RKO (cell line): ENCODE data around the gene LRRC57.
"Not testable (repeated sequence)": the region's sequence is repeated elsewhere in the genome, so short reads cannot be mapped to it uniquely, and the experiment has no call there.

Experiments used
- DNase-seq: peaks from one replicate; pipeline ENCODE4 v3.0.0-alpha.2; 2016; ENCODE audit warnings: low spot score

LRRC57 gene

DNA sequence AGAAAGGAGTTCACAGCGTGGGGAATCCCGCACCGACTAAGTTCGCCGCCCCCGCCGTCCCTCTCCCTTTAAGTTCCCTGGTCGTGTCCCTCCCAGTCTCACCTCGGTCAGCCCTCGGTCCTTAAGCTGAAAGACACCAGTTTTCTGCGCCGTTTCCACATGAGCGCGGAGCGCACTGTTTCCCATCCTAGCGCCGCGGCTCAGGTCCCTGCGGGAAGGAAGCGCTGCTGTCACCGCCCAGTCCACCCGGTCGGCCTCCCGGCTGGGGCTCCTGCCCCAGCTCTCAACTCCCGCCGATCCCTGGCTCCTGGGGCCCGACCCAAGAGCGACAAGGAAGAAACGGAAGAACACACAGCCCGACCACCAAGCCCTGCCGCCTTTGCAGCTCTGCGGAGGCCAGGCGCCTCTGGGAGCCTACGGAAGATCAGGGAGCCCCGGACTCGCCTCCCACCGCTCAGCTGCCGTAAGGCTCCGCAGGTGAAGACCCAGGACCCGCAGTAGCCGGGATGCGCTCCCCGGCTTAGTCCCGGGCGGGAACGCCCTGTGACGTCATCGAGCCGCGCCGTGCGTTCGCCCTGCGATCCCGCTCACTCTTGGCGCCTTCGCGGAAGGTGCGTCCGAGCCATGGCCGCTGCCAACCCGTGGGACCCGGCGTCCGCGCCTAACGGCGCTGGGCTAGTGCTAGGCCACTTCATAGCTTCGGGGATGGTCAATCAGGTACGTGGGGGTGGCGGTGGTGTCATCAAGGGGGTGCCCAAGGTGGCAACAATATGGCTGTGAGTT is at the start of gene LRRC57, which contains the start of gene HAUS2:
Gene LRRC57, minus strand, starts transcription at position 545 of the 783 bp plus-strand sequence. Its CDS starts 359 bp downstream, at position 186.
Gene HAUS2, plus strand, starts transcription at position 590 of the 783 bp plus-strand sequence. Its CDS starts 35 bp downstream, at position 625.
- DNase-seq = peak; percentile 85

DNA sequence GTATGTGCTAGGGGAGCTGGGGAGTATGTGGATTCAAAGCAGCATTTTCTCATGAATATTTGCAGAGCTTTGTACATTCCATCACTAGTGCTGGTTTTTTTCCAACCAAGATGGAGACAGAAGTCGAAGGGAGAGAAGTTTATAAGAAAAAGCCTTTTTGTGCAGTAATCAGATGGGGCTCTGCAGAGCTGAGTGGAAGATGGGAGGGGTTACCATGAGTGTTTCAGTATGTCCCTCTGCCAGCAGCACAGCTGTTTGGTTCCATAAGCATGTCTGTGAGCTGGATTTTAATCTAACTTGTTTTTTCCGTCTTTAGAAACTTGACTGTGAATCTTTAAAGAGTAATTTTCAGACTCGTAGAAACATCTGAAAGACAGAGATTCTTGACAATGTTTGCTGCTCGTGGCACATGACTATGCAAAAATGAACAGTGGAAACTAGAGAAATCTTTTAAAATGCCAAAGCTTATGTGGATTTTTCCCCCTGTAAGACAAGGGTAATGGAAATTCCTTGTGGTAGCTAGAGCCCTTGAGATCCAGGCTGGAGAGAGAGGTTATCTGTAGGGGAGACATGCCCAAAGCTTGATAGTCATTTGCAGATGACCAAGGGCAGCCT is 47.1 kb upstream of the LRRC57 start:
- DNase-seq = no peak

DNA sequence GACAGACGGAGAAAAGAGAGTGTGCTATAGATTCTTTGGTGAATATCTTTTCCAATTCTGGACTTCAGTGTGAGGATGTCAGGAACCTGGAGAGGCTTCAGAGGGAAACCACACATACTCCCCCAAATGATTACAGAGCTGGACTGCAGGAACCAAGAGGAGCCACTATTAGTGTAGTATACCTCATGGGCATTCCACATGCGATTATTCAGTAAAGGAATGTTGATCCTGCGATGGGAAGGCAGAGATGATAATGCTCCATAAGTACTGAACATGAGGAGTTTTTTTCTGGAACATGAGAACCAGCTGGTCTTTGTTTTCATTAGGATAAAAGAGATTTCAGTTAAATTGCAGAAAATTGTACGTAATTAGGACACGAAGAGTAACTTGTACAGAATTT is 45.5 kb upstream of the LRRC57 start:
- no peak for DNase-seq

DNA sequence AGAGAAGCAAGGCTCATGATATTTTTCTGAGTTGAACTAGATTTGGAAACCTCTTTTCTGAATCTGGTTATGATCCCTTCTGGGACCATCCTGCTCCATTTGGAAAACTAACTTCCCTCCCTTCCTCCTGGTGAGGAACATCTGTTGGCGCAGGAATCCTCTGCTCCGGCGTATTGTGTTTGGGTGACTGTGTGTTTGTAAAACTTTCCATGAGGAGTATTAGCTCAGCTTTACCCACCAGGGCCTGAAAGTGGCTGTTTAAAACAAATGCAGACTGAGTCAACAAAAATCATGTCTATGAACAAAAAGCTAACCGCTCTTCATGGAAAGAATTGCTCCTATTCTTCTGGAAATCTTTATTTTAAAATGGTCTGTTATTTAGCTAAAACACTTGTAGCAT is 44.5 kb upstream of the LRRC57 start:
- no peak for DNase-seq

DNA sequence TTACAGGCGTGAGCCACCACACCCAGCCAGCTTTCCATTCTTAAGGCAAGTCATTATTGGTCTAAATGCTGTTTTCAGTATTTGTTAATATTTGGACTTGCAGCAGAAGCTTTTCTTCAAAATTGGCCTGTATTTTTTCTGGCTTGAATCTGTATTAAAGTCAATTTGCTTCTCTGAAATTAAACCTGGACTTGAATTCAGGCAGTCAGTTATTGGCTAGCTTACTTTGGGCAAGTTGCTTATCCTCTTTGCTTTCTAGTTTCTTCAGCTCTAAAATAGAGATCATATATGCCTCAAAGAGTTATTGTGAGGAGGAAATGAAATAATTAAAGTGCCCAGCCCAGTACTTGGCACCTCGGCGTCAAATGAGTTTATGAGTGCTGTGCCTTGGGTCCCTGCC is 44.1 kb upstream of the LRRC57 start:
- DNase-seq = no peak

DNA sequence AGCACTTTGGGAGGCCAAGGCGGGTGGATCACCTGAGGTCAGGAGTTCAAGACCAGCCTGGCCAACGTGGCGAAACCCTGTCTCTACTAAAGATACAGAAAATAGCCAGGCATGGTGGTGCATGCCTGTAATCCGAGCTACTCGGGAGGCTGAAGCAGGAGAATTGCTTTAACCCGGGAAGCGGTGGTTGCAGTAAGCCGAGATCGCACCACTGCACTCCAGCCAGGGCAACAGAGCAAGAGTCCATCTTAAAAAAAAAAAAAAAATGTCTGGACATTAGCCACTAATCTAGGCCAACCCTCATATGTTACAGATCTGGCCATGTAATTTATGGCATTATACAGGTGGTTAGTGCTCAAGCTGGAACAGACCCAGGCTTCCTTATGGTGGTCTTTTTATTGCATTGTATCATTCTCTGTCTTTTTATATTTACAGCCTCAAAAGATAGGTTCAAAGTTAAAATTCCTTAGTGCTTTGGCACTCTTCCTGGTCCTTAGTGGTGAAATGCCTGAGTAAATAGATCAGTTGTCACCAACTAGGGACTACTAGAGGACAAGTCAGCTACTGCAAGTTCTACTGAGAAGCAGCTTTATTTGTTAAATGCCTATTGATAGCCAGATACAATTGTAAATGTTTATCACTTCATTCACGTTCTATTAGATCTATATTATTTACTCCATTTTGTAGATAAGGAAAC is 42.8 kb upstream of the LRRC57 start:
- DNase-seq = peak; percentile 67

DNA sequence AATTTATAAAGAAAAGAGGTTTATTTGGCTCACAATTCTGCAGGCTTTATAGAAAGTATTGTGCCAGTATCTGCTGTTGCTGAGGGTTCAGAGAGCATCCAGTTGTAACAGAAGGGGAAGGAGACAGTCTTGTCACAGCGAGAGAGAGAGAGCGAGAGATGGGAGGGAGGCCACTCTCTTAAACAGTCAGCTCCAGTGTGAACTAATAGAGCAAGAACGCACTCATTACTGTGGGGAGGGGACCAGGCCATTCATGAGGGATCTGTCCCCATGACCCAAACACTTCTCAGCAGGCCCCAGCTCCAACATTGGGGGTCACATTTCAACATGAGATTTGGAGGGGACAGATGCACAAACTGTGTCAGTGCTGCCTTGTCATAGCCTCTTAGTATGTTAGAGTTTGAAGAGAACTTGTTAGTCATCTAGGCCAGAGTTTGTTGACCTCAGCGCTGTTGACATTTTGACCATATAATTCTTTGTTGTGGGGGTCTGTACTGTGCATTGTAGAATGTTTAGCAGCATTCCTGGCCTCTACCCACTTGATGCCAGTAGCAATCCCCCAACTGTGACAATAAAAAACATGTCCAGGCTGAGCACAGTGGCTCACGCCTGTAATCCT is 42.1 kb upstream of the LRRC57 start:
- DNase-seq = no peak

DNA sequence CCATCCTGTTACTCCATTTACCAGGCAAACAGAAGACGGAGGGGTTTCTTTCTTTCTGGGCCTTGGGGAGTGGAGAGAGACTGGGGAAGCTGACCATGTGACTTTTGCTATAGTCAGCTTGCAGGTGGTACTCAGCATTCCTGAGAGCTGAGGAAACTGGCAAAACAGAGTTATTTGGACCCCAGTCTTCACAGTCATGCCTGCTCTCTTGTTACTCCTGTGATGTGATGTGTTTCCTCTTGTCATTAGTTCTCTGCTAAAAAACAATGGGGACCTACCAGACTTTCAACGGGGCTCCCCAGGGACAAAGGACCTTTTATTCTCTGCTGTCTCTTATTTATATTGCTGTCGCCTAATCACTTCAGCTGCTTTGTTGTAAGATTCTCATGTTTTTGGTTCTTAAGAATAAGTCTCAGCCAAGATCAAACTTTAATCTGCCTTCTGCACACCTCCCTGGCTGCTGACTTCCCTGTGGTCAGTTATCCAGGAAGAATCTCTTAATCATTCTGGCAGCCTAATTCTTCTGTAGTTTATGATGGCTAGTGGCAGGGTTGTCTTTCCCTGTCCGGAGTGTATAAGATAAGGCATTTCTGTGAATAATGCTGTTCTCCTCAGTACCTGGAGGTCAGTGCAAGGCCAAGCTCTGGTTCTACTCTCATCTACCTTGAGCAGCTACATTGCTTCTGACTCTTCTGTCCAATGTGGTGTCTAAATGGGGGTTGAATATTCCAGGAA is 35.6 kb upstream of the LRRC57 start:
- DNase-seq = no peak

DNA sequence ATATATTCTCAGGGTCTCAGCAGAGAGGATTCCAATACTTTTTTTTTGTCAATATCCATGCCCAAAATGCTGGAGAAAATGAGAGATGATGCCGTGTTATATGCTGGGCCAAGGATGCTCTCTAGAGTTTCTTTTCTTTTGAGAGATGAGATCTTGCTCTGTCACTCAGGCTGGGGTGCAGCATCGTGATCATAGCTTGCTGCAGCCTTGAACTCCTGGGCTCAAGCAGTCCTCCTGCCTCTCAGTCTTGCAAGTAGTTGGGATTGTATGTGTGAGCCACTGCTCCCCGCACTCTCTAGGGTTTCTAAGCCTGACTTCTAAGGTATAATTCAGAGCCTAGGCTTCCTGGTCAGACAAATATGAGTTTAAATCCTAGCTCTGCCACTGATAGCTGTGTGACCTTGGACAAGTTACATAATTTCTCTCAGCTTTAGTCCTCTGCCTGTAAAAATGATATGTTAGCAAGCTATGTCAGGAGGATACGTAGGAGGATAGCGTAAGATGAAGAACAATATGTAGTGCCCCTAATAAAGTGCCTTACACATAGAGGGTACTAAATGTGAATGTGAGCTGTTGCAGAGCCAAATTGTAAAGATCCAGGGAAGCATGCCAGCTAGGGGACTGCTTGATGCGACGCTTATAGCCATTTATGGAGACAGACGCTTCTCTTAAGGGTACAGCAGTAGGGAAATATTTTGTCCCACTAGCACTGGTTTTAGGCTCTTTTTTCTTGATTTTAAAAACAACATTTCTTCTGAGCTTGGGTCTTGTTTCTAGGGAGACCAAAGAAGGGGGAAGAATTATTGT is 34.2 kb upstream of the LRRC57 start:
- DNase-seq = no peak

DNA sequence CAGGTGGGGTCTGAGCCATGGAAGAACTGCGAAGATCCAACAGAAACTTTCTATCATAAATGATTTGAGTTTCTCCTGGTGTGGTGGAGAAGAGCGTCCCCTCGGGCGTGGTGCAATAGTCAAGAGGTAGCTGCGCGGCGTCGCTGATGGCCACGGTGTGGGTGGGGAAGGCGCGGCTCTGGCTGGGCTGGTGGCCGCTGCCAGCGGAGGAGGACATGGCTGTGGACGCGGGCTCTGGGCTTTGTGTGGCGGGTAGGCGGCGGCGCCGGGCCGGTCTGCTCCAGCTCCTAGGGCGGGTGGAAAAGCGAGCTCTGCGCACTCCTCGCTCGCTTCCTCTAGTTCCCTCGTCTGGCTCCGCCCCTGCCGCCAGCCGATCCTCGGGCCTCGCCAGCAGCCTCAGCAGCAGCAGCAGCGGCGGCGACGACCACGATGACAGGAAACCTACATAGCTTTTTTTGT is 32.7 kb upstream of the LRRC57 start:
- DNase-seq = no peak

DNA sequence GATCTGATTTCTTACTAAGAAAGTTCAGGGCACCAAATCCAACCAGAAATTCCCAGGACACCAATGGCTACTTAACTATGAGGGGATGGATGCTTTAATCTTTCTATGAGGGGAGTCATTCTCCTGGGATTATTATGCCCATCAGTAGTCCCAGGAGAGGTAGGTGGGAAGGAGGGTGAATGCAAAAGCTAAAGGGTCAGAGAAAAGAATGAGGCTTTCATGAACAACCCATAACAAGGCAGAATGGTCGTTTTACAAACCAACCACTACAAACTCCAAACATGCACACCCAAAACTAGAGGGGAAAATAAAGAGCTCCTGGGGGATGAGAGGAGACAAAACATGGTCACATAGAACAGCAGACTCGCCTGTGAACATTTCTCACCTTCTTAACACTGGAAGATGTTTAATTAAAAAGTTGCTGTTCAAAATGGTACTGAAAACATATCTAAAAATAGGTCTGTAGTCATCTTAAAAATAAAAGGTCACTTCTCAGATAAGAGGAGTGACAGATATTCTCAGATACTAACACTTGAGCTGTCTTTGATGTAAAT is 30.5 kb upstream of the LRRC57 start:
- no peak for DNase-seq

DNA sequence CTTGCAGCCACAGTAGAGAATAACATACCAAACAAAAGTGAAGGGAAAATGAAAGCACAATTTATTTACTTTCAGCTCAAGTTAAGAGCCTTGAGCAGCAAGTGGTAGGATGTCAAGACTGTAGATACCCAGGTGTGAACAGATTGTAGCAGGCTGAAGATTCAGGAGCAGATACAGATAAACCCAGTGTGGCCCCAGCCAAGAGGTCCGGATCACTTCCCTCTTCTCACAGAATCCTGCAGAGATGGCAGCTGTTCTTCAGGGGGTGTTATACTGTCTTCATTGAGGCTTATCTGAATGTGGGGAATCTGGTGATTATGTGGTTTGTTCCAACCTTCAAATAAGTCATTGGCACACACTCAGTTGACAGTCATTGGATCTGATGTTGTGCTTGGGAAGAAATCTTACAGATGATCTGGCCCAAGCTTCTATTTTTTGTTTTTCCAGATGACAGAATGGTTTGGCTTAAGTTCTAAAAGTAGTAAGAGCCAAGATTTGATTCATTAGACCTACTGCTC is 29.0 kb upstream of the LRRC57 start:
- no peak for DNase-seq

DNA sequence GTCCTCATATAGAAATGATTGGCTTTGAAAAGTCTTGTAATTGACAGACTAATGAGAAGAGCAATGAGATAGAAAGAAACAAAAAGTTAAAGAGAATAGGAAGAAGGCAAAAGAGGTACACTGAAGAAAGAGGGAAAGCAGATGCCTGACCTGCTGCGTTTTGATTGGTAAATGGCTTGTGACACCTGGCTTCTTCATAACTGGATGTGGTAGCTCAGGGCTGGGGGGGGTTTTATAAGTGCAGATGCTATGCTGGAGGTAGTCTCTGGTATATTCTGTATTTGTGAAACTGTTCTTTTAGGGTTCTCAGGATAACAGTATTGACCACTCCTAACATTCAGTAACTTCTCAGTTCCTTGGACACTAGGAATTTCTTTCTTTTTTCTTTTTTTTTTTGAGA is 28.2 kb upstream of the LRRC57 start:
- no peak for DNase-seq

DNA sequence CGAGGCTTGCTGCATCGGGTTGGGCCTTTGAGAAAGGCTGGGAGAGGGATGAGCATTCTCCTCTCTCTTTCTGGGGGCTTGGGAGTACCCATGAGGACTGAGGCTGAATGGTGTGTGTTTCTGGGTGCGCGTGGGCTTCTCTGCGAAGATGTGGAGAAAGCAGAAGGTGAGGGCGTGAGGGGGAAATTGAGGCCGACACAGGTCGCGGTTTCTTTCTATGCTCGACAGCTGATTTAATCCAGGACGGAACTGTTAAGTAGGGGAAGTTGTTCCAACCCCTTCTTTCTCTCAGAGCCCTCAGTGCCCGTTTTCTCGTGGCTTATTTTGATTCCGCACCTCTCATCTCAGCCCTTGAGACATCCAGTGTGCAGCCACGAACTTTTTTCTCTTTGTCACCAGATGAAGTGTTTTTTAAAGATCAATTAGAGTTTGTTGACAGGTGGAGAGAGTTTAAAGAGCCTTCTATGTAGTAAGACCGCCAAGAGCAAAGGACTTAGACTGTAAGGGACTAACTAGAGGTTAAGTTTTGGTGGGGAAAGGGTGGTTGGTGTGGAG is 27.5 kb upstream of the LRRC57 start:
- DNase-seq = no peak

DNA sequence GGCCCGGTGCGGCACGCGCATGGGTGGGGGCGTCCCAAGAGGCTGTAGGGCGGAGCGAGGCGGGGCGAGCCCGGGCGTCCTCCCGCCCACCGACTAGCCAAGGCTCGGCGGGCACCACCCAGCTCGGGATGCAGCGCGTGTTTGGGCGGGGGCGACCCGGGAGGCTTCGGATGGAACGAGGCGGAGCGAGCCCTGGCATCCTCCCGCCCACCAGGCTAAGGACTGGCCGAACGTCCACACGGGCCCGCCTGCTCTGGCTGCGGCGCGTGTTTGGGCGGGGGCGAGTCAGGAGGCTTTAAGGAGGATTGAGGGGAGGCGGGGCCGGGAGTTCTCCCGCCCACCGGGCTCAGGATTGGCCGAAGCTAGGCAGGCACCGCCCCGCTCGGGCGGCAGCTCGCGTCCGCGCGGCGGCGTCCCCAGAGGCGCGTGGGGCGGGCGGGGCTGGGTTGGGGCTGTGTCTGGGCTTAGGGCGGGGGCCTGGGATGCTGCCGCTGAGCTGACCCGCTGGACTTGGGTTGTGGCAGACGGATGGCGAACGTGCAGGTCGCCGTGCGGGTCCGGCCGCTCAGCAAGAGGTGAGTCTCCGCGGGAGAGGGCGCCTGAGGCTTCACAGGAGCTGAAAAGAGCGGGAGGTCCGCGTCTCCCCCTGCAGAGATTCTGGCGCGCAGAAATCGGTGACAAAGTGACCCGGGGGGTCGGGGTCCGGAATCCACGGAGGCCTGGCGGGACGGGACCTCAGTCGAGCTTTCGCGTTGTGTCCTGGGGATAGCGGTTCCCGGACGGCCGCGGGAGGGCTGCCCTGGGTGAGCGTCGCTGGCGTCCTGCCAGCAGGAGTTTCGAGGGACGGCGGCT is 26.8 kb upstream of the LRRC57 start, which contains the start of gene STARD9:
Gene STARD9, plus strand, starts transcription at position 419 of the 852 bp plus-strand sequence. Its CDS starts 110 bp downstream, at position 529.
- DNase-seq = peak; percentile 98

DNA sequence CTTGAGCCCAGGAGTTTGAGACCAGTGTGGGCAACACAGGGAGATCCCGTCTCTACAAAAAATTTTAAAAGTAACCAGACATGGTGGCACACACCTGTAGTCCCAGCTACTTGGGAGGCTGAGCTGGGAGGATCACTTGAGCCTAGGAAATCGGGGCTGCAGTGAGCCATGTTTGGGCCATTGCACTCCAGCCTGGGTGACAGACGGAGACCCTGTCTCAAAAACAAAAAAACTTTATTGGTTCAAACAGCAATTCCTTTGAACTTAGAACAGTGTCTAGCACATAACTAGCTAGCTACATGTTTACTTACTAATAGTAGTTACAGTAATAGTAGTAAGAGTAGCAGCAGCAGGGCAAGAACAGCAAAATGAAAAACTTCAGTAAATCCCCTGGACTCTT is 10.1 kb upstream of the LRRC57 start:
- DNase-seq = no peak

DNA sequence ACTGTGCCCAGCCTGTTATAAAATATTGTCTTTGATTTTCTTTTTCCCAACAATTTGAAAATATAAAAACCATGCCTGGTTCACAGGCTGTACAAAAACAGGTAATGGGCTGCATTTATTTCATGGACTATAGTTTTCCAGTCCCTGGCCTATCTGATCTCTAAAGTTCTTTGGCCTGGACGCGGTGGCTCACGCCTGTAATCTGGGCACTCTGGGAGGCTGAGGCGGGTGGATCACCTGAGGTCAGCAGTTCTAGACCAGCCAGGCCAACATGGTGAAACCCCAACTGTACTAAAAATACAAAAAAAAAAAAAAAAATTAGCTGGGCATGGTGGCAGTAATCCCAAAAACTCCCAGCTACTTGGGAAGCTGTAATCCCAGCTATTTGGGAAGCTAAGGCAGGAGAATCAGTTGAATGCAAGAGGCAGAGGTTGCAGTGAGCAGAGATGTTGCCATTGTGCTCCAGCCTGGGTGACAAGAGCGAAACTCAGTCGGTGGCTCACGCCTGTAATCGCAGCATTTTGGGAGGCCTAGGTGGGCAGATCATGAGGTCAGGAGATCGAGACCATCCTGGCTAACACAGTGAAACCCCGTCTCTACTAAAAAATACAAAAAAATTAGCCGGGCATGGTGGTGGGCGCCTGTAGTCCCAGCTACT is 8.1 kb upstream of the LRRC57 start:
- not testable (repeated sequence) for DNase-seq

DNA sequence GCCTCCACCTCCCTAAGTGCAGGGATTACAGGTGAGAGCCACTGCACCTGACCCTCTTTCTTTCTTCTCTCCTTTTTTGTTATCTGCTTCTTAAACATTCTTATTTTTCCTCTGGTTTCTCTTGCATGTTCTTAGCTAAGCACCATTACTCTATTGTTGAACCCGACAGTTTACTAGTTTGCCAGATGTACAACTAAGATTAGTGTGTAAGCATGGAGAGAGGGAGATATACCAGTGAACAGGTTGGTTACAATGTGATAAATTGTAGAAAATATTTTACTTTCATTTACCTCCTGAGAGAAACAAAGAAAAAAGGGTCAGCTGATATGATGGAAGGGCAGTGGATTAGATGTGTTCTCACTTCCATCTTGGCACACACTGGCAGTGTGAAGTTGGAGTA is 5.0 kb upstream of the LRRC57 start:
- DNase-seq = no peak
